ENCODE results near the gene RABAC1. TPM values are rescaled to one million over a fixed set of nuclear protein-coding genes. Genes with fewer than 3 reads are reported as not detected.

RABAC1 gene
- total and polyA plus RNA-seq, 9 of the 15 experiments (the other 6 are each of a cell fraction or from before 2014, with no cell fraction given): 2.4 to 28.1 (median 9.3) TPM

DNA sequence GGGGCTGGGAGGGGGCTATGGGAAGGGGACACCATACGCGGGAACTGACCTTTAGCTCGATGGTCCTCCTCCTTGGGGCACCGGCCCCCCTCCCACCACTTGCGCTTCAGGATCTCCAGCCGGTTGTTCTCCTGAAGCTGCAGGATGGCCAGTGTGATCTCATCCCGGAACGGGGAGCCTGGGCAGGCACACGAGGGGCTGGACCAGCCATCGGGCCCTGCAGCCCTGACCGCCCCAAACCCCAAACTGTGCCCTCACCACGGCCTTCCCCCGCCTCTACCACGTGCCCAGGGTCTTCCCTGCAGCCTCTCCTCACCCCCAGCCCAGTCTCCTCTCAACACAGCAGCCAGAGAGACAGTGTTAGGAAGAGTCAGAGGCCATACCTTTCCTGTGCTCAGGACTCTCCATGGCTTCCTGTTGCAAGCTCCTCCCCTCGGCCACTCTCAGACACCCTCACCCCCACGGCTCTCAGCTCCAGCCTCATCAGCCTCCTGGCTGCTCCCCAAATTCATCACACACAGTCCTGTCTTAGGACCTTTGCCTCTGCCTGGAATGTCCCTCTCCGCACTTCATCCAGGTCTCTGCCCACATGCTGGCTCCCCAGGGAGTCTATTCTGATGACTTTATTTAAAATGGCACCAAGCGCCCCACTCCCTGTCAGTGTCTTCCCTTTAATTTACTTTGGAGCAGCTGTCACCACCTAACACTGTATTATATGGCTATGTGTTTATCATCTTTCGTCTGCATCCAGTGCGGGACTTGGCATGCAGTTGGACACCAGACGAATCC, 44.6 kb upstream of the RABAC1 start:
- POLR2A ChIA-PET: interaction anchor here (0.5 to 1.0 kb wide), 2 partner anchors 9 to 25 kb away, joined by 3 read pairs; no protein-coding TSS in a partner anchor
- no peaks in the 10 kb centered on the region for H3K9me3 ChIP-seq (replicated peaks; ENCODE audit: control insufficient read depth, insufficient read depth, low read depth, low read length)
- H3K9me1 ChIP-seq (ENCODE audit: control insufficient read depth, insufficient read depth, low read length): no peaks in the 10 kb centered on the region
- H4K20me1 ChIP-seq (replicated peaks; ENCODE audit: control insufficient read depth, insufficient read depth, low read length): no peaks in the 10 kb centered on the region; the same call in 1 of the 2 replicates
- H3K36me3 ChIP-seq (ENCODE audit: control insufficient read depth, insufficient read depth, low read length): no peaks in the 10 kb centered on the region
- H3K4me1 ChIP-seq (replicated peaks in 1 of 2; ENCODE audit: control insufficient read depth in 2 of 2, insufficient read depth in 2 of 2, low read length in 2 of 2): peaks cover 9 to 20% of the 10 kb centered on the region in 2 experiments; a peak in 4 of 5 replicates
- H2AFZ ChIP-seq (ENCODE audit: low read depth, low read length): peak overlapping the region; percentile 41; the same call in 1 of the 2 replicates
- H3K4me3 ChIP-seq: no peak overlapping the region
- no peak overlapping the region for H3K9ac ChIP-seq (ENCODE audit: insufficient read depth in 1 of 2, low read depth in 2 of 2, low read length in 2 of 2)
- peak; percentile 70 for ATAC-seq
- FAIRE-seq: no peak
- no peak for DNase-seq (ENCODE audit: extremely low read depth in 1 of 4, low spot score in 3 of 4)
- no TSS peak for BruUV-seq (replicated peaks)
- H3K79me2 ChIP-seq (ENCODE audit: control insufficient read depth, insufficient read depth, low read length): no peaks in the 10 kb centered on the region
- H3K4me2 ChIP-seq (ENCODE audit: insufficient read depth, low read length): no peak overlapping the region; the same call in 1 of the 2 replicates
- intact Hi-C loops (cut with micrococcal nuclease): no loop called here
- WGBS (ENCODE audit: insufficient coverage, low coverage, missing lambda C conversion rate): 17% methylated on average over 16 of the region's 21 CpGs
- no peak overlapping the region for H3K27ac ChIP-seq (ENCODE audit: extremely low read depth, low read depth, low read length)
- CTCF ChIA-PET (ENCODE audit: low intra/inter-chr PET ratio): no interaction called here
- in situ Hi-C loops (cut with MboI): no loop called here
- peaks cover 12 to 53% of the 10 kb centered on the region in 2 experiments for H3K27me3 ChIP-seq (ENCODE audit: control insufficient read depth in 2 of 2, insufficient read depth in 2 of 2, low read length in 2 of 2)
- TF ChIP-seq MCM2 (IDR thresholded peaks at IDR 0.05; ENCODE audit: low read depth) (no peak), POLR2AphosphoS5 (IDR thresholded peaks at IDR 0.05; ENCODE audit: control insufficient read depth, insufficient read depth, low read depth, low read length) (no peak), HNRNPUL1 (IDR thresholded peaks at IDR 0.05; ENCODE audit: low read length) (no peak)
- TF ChIP-seq, protein P1, sequence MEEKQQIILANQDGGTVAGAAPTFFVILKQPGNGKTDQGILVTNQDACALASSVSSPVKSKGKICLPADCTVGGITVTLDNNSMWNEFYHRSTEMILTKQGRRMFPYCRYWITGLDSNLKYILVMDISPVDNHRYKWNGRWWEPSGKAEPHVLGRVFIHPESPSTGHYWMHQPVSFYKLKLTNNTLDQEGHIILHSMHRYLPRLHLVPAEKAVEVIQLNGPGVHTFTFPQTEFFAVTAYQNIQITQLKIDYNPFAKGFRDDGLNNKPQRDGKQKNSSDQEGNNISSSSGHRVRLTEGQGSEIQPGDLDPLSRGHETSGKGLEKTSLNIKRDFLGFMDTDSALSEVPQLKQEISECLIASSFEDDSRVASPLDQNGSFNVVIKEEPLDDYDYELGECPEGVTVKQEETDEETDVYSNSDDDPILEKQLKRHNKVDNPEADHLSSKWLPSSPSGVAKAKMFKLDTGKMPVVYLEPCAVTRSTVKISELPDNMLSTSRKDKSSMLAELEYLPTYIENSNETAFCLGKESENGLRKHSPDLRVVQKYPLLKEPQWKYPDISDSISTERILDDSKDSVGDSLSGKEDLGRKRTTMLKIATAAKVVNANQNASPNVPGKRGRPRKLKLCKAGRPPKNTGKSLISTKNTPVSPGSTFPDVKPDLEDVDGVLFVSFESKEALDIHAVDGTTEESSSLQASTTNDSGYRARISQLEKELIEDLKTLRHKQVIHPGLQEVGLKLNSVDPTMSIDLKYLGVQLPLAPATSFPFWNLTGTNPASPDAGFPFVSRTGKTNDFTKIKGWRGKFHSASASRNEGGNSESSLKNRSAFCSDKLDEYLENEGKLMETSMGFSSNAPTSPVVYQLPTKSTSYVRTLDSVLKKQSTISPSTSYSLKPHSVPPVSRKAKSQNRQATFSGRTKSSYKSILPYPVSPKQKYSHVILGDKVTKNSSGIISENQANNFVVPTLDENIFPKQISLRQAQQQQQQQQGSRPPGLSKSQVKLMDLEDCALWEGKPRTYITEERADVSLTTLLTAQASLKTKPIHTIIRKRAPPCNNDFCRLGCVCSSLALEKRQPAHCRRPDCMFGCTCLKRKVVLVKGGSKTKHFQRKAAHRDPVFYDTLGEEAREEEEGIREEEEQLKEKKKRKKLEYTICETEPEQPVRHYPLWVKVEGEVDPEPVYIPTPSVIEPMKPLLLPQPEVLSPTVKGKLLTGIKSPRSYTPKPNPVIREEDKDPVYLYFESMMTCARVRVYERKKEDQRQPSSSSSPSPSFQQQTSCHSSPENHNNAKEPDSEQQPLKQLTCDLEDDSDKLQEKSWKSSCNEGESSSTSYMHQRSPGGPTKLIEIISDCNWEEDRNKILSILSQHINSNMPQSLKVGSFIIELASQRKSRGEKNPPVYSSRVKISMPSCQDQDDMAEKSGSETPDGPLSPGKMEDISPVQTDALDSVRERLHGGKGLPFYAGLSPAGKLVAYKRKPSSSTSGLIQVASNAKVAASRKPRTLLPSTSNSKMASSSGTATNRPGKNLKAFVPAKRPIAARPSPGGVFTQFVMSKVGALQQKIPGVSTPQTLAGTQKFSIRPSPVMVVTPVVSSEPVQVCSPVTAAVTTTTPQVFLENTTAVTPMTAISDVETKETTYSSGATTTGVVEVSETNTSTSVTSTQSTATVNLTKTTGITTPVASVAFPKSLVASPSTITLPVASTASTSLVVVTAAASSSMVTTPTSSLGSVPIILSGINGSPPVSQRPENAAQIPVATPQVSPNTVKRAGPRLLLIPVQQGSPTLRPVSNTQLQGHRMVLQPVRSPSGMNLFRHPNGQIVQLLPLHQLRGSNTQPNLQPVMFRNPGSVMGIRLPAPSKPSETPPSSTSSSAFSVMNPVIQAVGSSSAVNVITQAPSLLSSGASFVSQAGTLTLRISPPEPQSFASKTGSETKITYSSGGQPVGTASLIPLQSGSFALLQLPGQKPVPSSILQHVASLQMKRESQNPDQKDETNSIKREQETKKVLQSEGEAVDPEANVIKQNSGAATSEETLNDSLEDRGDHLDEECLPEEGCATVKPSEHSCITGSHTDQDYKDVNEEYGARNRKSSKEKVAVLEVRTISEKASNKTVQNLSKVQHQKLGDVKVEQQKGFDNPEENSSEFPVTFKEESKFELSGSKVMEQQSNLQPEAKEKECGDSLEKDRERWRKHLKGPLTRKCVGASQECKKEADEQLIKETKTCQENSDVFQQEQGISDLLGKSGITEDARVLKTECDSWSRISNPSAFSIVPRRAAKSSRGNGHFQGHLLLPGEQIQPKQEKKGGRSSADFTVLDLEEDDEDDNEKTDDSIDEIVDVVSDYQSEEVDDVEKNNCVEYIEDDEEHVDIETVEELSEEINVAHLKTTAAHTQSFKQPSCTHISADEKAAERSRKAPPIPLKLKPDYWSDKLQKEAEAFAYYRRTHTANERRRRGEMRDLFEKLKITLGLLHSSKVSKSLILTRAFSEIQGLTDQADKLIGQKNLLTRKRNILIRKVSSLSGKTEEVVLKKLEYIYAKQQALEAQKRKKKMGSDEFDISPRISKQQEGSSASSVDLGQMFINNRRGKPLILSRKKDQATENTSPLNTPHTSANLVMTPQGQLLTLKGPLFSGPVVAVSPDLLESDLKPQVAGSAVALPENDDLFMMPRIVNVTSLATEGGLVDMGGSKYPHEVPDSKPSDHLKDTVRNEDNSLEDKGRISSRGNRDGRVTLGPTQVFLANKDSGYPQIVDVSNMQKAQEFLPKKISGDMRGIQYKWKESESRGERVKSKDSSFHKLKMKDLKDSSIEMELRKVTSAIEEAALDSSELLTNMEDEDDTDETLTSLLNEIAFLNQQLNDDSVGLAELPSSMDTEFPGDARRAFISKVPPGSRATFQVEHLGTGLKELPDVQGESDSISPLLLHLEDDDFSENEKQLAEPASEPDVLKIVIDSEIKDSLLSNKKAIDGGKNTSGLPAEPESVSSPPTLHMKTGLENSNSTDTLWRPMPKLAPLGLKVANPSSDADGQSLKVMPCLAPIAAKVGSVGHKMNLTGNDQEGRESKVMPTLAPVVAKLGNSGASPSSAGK (IDR thresholded peaks at IDR 0.05): 0 out of 2 replicates have a peak, but pooled peaks have one; percentile 24
- TF ChIP-seq, protein P2, sequence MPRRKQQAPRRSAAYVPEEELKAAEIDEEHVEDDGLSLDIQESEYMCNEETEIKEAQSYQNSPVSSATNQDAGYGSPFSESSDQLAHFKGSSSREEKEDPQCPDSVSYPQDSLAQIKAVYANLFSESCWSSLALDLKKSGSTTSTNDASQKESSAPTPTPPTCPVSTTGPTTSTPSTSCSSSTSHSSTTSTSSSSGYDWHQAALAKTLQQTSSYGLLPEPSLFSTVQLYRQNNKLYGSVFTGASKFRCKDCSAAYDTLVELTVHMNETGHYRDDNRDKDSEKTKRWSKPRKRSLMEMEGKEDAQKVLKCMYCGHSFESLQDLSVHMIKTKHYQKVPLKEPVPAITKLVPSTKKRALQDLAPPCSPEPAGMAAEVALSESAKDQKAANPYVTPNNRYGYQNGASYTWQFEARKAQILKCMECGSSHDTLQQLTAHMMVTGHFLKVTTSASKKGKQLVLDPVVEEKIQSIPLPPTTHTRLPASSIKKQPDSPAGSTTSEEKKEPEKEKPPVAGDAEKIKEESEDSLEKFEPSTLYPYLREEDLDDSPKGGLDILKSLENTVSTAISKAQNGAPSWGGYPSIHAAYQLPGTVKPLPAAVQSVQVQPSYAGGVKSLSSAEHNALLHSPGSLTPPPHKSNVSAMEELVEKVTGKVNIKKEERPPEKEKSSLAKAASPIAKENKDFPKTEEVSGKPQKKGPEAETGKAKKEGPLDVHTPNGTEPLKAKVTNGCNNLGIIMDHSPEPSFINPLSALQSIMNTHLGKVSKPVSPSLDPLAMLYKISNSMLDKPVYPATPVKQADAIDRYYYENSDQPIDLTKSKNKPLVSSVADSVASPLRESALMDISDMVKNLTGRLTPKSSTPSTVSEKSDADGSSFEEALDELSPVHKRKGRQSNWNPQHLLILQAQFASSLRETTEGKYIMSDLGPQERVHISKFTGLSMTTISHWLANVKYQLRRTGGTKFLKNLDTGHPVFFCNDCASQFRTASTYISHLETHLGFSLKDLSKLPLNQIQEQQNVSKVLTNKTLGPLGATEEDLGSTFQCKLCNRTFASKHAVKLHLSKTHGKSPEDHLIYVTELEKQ (CRISPR knock-in tag; IDR thresholded peaks at IDR 0.05): no peak
